HG03432 (cell line): ENCODE measurements around the gene OLFML3.
"Not testable (repeated sequence)": the region's sequence is repeated elsewhere in the genome, so short reads cannot be mapped to it uniquely, and the experiment has no call there.

Source experiments
- ATAC-seq: cut with Tn5 transposase; IDR thresholded peaks from one replicate; pipeline ENCODE4 v1.9.1; 2021; ENCODE audit warnings: mild to moderate bottlenecking, moderate library complexity; ENCODE audit not compliant: unreplicated experiment

The OLFML3 gene

DNA sequence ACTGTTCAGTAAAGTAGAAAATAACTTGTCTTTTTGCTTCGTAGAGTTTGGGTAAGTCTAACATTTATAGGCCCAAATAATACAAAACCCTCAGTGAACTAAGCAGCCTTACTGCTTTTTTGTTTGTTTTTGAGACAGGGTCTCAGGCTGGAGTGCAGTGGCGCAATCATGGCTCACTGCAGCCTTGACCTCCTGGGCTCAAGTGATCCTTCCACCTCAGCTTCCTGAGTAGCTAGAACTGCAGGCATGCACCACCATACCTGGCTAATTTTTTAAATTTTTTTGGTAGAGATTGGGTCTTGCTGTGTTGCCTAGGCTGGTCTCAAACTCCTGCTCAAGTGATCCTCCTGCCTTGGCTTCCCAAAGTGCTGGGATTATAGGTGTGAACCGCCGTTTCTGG is 31.1 kb upstream of the OLFML3 start:
- ATAC-seq = not testable (repeated sequence)

DNA sequence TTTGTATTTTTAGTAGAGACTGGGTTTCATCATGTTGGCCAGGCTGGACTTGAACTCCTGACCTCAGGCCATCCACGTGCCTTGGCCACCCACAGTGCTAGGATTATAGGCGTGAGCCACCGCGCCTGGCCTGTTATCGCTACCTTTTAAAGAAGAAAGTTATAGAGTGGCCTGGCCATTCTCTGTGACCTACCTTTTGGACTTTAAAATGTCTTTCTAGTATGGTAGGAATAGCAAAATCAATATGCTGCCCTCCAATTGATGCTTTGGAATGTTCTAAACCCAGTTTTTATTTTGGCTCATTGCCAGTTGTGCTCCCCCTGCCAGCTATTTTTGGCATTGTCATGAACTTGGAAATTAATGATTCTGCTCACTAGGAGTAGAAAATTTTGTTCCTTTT is 30.3 kb upstream of the OLFML3 start:
- no peak for ATAC-seq

DNA sequence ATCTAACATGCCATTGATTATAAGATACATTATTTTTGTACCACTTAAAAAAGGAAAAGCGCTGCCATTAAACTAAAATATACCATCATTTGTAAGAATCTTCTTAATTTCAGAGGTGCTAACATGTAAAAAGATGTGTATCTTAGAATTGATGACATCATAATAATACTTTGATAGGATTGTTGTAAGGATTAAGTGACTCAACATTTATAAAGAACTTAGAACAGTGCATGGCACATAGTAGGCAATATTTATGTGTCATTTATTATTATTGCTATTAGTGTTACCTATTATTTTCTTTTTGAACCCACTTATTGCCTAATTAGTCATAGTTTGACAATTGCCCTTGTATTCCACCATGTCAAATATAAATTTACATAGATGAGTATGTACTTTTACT is 28.4 kb upstream of the OLFML3 start:
- ATAC-seq = no peak

DNA sequence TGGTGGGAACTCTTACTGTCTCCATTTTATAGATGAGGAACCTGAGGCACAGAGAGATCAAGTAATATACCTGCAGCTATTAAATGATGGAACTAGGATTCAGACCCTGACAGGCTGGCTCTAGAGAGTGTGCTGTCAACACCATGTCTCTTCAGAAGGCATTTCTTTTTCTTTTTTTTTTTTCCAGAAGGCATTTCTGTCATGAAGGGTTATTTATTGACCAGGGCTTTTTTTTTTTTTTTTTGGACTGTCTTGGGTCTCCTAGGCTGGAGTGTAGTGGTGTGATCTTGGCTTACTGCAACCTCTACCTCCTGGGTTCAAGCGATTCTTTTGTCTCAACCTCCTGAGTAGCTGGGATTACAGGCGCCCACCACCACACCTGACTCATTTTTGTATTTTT is 27.6 kb upstream of the OLFML3 start:
- ATAC-seq = no peak

DNA sequence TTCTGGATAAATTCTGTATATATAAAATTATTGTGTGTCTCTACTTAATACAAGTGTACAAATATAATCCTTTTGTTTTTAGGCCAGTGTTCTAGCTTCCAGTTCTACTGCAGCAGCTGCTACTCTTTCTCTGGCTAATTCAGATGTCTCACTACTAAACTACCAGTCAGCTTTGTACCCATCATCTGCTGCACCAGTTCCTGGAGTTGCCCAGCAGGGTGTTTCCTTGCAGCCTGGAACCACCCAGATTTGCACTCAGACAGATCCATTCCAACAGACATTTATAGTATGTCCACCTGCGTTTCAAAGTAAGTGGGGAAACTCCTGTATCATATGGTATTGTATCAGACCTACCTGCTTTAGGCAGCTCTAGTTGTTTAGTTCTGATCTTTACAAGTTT is 21.3 kb upstream of the OLFML3 start:
- ATAC-seq = no peak

DNA sequence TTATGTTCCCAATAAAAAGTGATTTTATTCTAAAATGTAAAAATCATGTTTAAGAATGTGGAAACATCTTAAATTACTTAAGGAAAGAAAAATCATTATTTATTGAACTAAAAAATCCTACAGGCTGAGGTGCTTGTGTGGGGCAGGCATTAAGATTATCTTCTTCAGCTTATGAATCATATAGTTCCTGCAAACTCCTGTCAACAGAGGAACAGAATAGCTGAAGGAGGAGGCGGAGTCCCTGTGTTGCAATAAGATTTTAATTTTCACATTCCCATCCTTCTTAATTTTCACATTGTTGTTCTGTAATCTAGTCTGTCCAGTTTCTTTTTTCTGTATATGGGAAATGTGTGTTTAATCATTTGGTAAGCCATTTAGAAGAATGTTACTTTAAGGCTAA is 20.6 kb upstream of the OLFML3 start:
- no peak for ATAC-seq

DNA sequence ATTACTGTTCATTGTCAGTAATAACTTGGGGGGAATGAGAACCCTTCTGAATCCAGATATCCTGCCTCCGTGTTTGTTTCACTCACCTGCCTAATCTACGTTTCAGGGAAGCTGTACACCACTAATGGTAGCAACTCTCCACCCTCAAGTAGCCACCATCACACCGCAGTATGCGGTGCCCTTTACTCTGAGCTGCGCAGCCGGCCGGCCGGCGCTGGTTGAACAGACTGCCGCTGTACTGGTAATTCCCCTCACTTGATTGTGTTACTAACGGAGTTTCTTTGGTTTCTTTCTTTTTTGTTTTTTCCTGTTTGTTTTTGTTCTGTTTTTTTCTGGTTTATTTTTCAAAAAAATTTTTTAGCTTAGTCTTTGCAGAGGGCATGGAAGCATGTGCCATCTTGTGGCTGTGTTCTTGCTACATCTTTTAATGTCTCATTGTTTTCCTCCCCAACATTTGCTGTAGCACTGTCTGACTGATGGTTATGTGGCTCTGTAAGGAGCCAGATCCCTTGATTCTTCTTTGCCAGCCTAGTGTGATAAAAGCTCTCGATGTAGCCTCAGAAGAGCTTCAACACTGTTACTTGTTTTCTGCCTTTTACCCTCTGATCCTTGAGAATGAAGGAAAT is 15.9 kb upstream of the OLFML3 start:
- no peak for ATAC-seq

DNA sequence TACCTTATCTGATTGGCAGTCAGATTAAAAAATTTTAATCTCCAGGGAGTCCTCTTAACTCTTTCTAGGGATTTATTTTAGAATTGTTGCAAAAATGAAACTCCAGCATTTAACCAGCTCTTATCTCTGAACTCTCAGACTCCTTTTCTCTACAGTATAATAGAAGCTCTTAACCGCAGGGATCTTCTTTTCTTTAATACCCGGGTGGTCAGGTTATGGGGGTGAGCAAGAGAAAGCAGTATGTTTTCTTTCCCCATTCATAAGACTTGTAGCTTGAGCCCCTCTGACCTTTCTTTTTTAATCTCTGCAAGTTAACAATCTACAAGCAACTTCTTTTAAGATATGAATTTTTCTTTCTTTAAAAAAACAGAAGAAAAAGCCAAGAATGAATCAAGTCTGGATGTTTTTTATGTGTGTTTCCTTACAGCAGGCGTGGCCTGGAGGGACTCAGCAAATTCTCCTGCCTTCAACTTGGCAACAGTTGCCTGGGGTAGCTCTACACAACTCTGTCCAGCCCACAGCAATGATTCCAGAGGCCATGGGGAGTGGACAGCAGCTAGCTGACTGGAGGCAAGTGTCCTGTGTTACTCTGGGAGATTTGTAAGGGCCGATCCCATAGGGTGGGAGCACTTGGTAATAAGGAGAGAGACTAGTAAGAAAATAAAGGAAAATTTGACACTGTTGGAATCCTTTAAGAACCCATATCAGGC is 13.4 kb upstream of the OLFML3 start:
- ATAC-seq = no peak

DNA sequence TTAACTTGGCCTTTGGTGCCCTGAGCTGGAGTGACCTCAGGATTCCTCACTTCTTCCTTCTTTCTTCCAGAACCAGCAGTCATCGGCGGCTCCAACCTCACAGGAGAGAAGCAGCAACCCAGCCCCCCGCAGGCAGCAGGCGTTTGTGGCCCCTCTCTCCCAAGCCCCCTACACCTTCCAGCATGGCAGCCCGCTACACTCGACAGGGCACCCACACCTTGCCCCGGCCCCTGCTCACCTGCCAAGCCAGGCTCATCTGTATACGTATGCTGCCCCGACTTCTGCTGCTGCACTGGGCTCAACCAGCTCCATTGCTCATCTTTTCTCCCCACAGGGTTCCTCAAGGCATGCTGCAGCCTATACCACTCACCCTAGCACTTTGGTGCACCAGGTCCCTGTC is 6.3 kb upstream of the OLFML3 start:
- ATAC-seq = no peak

DNA sequence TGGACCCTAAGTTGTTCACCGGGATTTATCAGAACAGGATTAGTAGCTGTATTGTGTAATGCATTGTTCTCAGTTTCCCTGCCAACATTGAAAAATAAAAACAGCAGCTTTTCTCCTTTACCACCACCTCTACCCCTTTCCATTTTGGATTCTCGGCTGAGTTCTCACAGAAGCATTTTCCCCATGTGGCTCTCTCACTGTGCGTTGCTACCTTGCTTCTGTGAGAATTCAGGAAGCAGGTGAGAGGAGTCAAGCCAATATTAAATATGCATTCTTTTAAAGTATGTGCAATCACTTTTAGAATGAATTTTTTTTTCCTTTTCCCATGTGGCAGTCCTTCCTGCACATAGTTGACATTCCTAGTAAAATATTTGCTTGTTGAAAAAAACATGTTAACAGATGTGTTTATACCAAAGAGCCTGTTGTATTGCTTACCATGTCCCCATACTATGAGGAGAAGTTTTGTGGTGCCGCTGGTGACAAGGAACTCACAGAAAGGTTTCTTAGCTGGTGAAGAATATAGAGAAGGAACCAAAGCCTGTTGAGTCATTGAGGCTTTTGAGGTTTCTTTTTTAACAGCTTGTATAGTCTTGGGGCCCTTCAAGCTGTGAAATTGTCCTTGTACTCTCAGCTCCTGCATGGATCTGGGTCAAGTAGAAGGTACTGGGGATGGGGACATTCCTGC is 3.9 kb upstream of the OLFML3 start:
- ATAC-seq = no peak

DNA sequence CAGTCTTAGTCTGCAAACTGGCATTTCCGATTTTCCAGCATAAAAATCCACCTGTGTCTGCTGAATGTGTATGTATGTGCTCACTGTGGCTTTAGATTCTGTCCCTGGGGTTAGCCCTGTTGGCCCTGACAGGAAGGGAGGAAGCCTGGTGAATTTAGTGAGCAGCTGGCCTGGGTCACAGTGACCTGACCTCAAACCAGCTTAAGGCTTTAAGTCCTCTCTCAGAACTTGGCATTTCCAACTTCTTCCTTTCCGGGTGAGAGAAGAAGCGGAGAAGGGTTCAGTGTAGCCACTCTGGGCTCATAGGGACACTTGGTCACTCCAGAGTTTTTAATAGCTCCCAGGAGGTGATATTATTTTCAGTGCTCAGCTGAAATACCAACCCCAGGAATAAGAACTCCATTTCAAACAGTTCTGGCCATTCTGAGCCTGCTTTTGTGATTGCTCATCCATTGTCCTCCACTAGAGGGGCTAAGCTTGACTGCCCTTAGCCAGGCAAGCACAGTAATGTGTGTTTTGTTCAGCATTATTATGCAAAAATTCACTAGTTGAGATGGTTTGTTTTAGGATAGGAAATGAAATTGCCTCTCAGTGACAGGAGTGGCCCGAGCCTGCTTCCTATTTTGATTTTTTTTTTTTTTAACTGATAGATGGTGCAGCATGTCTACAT is 2.5 kb upstream of the OLFML3 start:
- no peak for ATAC-seq

DNA sequence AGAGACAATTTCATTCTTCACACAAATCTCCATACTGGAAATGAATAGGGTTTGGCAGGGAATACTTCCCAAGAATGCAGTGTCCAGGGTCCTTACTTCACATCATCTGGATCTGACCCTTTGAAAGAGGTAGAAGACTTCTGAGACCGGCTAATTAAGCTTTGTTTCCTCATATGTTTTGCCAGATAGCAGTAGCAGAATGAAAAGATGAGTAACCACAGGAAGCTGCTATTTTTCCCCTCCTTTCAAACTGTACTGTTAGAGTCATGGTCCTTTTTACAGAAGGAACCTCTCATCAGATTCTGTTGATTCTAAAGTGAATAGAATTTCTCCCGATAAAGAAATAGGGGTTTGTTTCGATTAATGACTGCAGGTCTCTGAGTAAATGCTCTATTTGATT is 1.4 kb upstream of the OLFML3 start:
- no peak for ATAC-seq

DNA sequence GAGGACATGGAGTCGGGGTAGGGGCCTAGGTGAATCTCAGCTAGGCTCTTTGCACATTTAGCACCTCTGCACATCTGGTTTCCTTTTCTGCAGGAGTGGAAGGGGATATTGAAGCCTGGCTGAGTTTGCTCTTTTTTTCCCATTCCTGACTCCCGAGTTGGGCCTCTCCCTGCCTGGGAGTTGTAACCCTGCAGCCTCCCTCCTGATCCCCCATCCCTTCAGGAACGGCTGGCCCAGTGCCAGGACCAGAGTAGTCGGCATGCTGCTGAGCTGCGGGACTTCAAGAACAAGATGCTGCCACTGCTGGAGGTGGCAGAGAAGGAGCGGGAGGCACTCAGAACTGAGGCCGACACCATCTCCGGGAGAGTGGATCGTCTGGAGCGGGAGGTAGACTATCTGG is 836 bp downstream of the OLFML3 start:
- ATAC-seq = no peak

DNA sequence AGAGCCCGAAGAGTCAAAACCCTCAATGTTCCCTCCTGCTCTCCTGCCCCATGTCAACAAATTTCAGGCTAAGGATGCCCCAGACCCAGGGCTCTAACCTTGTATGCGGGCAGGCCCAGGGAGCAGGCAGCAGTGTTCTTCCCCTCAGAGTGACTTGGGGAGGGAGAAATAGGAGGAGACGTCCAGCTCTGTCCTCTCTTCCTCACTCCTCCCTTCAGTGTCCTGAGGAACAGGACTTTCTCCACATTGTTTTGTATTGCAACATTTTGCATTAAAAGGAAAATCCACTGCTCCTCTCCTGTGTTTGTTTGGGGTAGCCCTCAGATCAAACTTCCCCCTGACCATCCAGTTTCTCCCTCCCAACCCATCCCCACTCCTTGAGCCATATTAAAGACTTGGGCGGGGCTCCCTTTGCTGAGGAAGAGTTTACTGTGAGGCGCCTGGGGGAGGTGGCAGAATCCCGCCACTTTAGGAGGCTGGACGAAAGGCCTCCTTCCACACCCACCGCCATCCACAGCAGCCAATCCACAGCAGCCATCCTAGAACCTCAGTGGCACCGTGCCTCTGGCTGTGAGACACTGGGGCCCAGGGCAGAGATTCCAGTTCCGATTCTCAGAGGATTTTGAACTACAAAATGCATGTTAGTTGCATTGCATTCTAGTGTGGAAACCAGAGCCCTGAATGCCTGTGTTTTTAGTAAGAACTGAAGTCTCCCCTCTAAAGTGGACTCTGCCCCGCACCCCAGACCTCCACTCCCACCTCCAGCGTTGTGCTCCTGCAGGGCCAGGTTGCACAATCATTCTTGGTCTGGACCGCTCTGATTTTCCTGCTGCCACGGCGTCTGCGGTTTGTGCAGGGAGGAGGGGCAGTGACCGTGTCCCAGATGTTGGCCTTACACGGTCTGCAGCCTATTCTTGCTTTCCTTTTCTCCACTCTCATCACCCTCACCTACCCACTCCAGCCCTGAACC is 3.0 kb downstream of the OLFML3 start:
- no peak for ATAC-seq

DNA sequence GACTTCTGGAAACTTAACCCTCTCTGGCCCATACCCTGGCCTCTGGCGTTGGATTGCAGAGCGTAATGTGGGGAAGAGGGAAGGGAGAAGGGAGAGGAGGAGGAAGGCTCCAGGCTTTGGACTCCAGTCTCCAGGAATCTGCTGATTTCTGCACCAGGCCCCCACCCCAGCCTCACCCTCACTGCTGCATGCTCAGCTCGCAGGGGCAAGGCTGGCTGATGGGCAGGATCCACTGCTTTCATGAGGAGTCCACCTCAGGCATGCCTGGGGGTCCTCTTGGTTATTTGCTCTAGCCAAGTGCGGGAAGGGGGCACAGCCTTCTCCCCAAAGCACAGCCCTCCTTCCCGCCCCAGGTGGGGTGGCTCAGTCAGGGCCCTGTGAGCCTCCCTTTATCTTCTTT is 3.7 kb downstream of the OLFML3 start:
- no peak for ATAC-seq

DNA sequence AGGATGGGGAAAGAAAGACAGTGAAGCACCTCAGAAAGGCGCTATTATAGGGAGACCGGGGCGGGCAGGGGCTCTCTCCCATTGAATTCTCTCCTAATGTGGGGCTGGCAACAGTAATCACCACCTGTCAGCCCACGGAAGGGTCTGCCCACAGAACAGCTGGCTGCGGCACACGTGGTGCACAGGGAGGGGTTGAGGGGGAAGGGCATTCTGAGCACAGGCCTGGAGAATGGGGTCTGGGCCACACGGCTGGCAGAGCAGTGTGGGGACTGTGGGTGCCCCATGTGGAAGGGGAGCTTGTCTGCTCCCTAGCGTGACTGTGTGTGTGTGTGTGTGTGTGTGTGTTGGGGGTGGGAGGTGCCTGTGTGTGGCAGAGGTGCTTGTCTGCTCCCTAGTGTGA is 4.1 kb downstream of the OLFML3 start:
- no peak for ATAC-seq

DNA sequence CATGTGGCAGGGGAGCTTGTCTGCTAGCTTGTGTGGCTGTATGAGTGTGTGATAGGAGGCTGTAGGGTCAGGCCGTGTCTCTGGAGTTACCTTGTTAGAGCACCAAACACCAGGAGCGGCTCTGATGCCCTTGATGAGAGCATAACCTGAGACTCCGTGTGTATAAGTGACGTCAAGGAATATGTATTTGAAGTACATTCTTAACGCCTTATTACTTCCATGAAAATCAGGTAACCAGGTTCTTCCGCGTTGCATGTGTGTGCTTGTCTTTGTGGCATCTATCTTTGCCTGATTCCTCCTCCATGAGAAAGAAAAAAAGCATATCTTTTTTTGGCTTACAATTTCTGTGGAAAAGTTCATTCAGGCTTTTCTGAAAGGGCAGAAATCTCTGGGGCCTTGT is 4.6 kb downstream of the OLFML3 start:
- ATAC-seq = no peak

DNA sequence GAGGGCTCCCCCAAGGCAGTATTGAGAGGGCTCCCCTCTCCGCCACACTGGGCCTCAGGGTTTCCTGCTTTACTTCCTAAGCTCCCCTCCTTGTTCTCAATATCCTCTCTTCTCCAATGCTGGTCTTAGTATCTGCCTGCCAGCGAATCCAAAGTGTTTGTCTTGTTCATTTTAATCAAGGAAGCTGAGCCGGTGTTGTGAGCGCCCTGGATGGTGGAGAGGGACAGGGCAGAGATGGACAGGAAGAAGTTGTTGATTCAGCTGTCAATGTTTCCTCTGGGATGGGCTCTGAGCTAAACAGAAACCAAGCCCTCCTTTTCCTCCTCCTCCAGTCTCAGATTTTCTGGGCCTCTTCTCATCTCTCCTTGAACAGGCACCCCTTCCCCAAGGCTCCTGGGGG is 5.4 kb downstream of the OLFML3 start:
- no peak for ATAC-seq

DNA sequence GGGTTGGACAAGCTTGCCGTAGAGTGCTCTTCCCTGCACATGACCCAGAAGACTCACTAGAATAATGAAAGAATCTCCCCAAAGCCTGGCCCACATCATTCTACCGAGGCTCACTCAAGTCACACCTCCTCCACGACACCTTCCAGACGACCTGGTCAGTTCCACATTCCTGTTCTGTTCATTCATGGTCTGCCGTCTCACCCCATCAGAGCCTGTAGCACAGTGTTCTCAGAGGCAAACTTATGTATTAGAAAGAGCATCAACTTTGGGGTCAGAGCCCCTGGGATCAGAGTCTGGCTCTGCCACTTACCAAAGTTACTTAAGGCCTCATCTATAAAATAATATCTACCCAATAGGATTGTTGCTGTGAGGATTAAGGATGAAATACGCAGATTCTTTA is 7.5 kb downstream of the OLFML3 start:
- ATAC-seq = no peak

DNA sequence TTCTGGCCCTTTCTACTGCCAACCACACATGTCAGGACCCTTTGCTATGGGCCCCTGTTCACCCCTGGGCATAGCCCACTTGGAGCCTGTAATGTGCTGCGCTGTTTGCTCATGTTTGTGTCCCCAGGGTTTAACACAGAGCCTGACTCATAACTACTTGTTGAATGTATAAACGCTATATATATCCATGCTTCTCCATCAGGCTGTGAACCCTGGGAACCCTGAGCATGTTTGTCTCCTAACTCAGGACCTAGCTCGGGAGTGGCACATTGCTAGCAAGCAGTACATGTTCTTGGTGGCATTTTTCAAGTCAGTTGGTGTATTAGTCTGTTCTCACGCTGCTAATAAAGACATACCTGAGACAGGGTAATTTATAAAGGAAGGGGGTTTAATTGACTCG is 8.0 kb downstream of the OLFML3 start:
- ATAC-seq = no peak

DNA sequence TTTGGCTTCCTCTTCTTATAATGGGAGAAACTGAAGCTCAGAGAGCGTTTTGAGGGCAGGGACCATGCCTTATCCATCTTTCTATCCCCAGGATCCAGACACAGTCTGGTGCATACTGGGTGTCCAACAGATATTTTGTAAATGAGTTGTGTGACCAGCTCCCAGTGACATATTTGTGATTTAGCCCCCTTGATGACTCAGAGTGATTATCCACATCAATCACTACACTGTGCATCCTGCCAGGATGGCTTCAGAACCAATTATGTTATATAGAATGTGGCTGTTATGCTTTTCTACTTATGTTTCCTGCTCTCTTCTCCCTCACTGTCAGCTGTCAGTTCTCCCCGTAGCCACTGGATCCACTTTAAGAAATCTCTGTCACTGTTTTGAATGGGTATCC is 11.3 kb downstream of the OLFML3 start:
- no peak for ATAC-seq
